Measurements from ENCODE around the gene CCDC9. TPM values are rescaled to one million over a fixed set of nuclear protein-coding genes. Genes with fewer than 3 reads are reported as not detected.
"Not testable (repeated sequence)": the region's sequence is repeated elsewhere in the genome, so short reads cannot be mapped to it uniquely, and the experiment has no call there.

Gene CCDC9
- total RNA-seq, 1 donor from 2014 or later = 59.4 TPM

DNA sequence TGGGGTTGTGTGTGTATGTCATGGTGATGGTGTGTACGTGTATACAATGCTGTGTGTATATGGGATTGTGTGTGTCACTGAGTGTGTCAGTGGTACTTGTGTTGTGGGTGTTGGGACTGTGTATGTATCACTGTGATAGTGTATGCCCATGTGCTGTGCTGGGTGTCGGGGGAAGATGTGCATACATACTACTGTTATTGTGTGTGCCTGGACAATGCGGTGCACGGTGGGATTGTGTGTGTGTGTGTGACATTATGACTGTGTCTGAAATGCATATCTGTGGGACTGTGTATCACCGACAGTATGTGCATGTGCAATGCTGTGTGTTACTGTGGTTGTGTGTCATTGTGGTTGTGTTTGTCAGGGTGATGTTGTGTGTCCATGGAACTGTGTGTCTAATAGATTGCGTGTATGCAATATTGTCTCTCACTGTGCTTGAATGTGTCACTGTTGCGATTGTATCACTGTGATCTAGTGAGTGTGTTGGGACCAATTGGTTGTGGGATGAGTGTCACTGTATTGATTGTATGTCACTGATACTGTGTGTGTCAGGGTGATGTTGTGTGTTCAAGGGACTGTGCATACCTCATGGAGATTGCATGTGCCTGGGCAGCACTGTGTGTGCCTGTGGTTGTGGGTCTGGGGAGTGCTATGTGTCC is 14.3 kb upstream of the CCDC9 start:
- no peak overlapping the region for H3K27ac Mint-ChIP-seq (ENCODE audit: unreplicated experiment)
- H3K4me1 Mint-ChIP-seq (ENCODE audit: low read depth) = peaks cover 36% of the 10 kb centered on the region
- no peak for DNase-seq (ENCODE audit: low spot score)
- no peaks in the 10 kb centered on the region for H3K27me3 Mint-ChIP-seq (ENCODE audit: low read depth)
- no peak for TF ChIP-seq CTCF (IDR thresholded peaks at IDR 0.05)
- H3K36me3 Mint-ChIP-seq (ENCODE audit: low read depth) = no peaks in the 10 kb centered on the region
- no peaks in the 10 kb centered on the region for H3K9me3 Mint-ChIP-seq (ENCODE audit: low read depth)
- no peak overlapping the region for H3K4me3 Mint-ChIP-seq (ENCODE audit: unreplicated experiment)

DNA sequence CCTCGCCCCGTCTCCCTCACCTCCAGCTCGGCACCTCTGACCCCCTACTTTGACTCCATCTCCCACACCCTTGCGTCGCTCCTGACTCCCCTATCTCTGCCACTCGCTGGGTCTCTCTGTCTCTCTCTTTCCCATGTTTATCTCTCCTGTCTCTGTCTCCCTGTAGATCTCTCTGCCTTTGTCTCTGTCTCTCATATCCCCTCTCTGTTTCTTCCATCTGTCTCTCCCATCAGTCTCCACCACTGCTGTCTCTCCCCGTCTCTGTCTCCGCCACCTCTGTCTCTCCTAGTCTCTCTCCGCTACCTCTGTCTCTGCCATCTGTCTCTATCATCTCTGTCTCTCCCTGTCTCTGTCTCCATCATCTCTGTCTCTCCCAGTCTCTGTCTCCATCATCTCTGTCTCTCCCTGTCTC is 13.0 kb upstream of the CCDC9 start:
- Mint-ChIP-seq H3K4me1 (ENCODE audit: low read depth) (peaks cover 40% of the 10 kb centered on the region), H3K27ac (ENCODE audit: unreplicated experiment) (peak overlapping the region; percentile 100), H3K4me3 (ENCODE audit: unreplicated experiment) (peak overlapping the region; percentile 93), H3K36me3 (ENCODE audit: low read depth) (no peaks in the 10 kb centered on the region), H3K27me3 (ENCODE audit: low read depth) (no peaks in the 10 kb centered on the region), H3K9me3 (ENCODE audit: low read depth) (no peaks in the 10 kb centered on the region)
- no peak for TF ChIP-seq CTCF (IDR thresholded peaks at IDR 0.05)
- DNase-seq (ENCODE audit: low spot score) = no peak

DNA sequence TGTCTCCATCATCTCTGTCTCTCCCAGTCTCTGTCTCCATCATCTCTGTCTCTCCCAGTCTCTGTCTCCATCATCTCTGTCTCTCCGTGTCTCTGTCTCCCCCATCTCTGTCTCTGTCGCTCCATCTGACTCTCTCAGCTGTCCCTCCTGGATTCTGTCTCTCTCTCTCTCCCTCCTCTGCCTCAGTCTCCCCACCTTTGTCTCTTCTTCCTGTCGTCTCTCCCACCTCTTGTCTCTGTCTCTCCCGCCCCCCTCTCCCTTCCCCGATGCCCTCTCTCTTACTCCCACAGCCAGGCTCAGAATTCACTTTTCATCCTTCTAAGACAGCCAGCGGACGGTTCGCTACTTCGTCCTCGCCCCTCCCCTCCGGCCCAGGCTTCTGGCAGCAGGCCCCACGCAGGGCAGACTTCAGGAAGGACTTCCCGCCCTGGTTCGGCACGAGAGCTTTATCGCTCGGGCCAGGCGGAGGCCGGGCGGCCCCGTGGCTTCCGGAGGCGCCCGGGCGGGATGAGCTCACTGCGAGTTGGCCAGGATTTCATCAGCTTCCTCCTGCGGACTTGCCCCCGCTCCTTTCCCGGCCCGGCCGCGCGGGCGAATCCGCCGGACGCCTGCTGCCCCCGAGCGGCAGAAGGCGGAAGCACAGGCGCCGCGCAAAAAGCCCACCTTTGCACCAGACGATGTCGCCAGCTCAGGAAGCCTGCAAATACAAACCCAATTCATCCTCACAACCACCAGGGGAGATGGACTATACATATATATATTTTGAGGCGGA is 12.4 kb upstream of the CCDC9 start:
- DNase-seq (ENCODE audit: low spot score) = peak; percentile 96
- peak overlapping the region; percentile 93 for H3K4me3 Mint-ChIP-seq (ENCODE audit: unreplicated experiment)
- peaks cover 39% of the 10 kb centered on the region for H3K4me1 Mint-ChIP-seq (ENCODE audit: low read depth)
- H3K27ac Mint-ChIP-seq (ENCODE audit: unreplicated experiment) = peak overlapping the region; percentile 100
- H3K9me3 Mint-ChIP-seq (ENCODE audit: low read depth) = no peaks in the 10 kb centered on the region
- H3K36me3 Mint-ChIP-seq (ENCODE audit: low read depth) = no peaks in the 10 kb centered on the region
- TF ChIP-seq CTCF (IDR thresholded peaks at IDR 0.05) = peak; percentile 97
- no peaks in the 10 kb centered on the region for H3K27me3 Mint-ChIP-seq (ENCODE audit: low read depth)

- peaks cover 31% of the 10 kb centered on the region for H3K4me1 Mint-ChIP-seq (ENCODE audit: low read depth)
Observed at GRCh38 chr19:47247308-47247990, 8.9 kb upstream of the CCDC9 start.

GRCh38 chr19:47253016-47253415 is 3.3 kb upstream of the CCDC9 start:
- H3K4me1 Mint-ChIP-seq (ENCODE audit: low read depth) = peaks cover 32% of the 10 kb centered on the region
- not testable (repeated sequence) for H3K27me3 Mint-ChIP-seq (ENCODE audit: low read depth); H3K9me3 Mint-ChIP-seq (ENCODE audit: low read depth); H3K36me3 Mint-ChIP-seq (ENCODE audit: low read depth); H3K4me3 Mint-ChIP-seq (ENCODE audit: unreplicated experiment); DNase-seq (ENCODE audit: low spot score)
- H3K27ac Mint-ChIP-seq (ENCODE audit: unreplicated experiment) = peak overlapping the region; percentile 92

More at GRCh38 chr19:47247308-47247990, 8.9 kb upstream of the CCDC9 start:
- H3K9me3 Mint-ChIP-seq (ENCODE audit: low read depth) = no peaks in the 10 kb centered on the region
- TF ChIP-seq CTCF (IDR thresholded peaks at IDR 0.05) = peak; percentile 98
- DNase-seq (ENCODE audit: low spot score) = no peak
- H3K4me3 Mint-ChIP-seq (ENCODE audit: unreplicated experiment) = peak overlapping the region; percentile 29
- H3K36me3 Mint-ChIP-seq (ENCODE audit: low read depth) = no peaks in the 10 kb centered on the region
- H3K27me3 Mint-ChIP-seq (ENCODE audit: low read depth) = no peaks in the 10 kb centered on the region
- peak overlapping the region; percentile 83 for H3K27ac Mint-ChIP-seq (ENCODE audit: unreplicated experiment)

All from chondrocyte (in vitro differentiated cells).